Measurements from ENCODE around the gene CALN1. TPM values are rescaled to one million over a fixed set of nuclear protein-coding genes. Genes with fewer than 3 reads are reported as not detected.

Gene CALN1
- not detected in 2 replicates for total RNA-seq

GRCh38 chr7:72412121-72412618, at the start of gene CALN1:
Gene CALN1 (minus strand): TSS chr7:72412338.

Data from smooth muscle cell of the pulmonary artery (primary cell).